Measurements from ENCODE around the gene ITGB3.

GRCh38 chr17:47225911-47226688, 27.5 kb upstream of the ITGB3 start:
- TF ChIP-seq, protein P1, sequence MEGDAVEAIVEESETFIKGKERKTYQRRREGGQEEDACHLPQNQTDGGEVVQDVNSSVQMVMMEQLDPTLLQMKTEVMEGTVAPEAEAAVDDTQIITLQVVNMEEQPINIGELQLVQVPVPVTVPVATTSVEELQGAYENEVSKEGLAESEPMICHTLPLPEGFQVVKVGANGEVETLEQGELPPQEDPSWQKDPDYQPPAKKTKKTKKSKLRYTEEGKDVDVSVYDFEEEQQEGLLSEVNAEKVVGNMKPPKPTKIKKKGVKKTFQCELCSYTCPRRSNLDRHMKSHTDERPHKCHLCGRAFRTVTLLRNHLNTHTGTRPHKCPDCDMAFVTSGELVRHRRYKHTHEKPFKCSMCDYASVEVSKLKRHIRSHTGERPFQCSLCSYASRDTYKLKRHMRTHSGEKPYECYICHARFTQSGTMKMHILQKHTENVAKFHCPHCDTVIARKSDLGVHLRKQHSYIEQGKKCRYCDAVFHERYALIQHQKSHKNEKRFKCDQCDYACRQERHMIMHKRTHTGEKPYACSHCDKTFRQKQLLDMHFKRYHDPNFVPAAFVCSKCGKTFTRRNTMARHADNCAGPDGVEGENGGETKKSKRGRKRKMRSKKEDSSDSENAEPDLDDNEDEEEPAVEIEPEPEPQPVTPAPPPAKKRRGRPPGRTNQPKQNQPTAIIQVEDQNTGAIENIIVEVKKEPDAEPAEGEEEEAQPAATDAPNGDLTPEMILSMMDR (IDR thresholded peaks at IDR 0.05), result no peak
- no peak for TF ChIP-seq POLR2A (IDR thresholded peaks at IDR 0.05)

All from uterus (tissue), 2 donors.